Activated T-helper 2 cell treated with anti-CD3 and anti-CD28 coated beads, Interferon-gamma antibody, Interleukin-2, Interleukin-4, amounts not matched to agents 10 μg/mL and 5 μg/mL and 100 μg/mL, durations not matched to agents 14 hours and 24 hours and 36 hours (primary cell): ENCODE data around the gene FTMT. TPM values are rescaled to one million over a fixed set of nuclear protein-coding genes. Genes with fewer than 3 reads are reported as not detected.

Source experiments
- DNase-seq: peaks from one replicate; pipeline ENCODE4 v3.0.0; 2021; ENCODE audit warnings: low spot score
- H3K27ac Mint-ChIP-seq: one replicate; pipeline ENCODE4 v1.8.0; 2021; ENCODE audit warnings: mixed read lengths
- H3K27me3 Mint-ChIP-seq: one replicate; pipeline ENCODE4 v1.8.0; 2021; ENCODE audit warnings: low read depth, mixed read lengths
- H3K36me3 Mint-ChIP-seq: one replicate; pipeline ENCODE4 v1.8.0; 2021; ENCODE audit warnings: low read depth, mixed read lengths
- H3K4me1 Mint-ChIP-seq: one replicate; pipeline ENCODE4 v1.8.0; 2021; ENCODE audit warnings: low read depth, mixed read lengths
- H3K4me3 Mint-ChIP-seq: one replicate; pipeline ENCODE4 v1.8.0; 2021; ENCODE audit warnings: low read depth, mild to moderate bottlenecking, moderate library complexity, mixed read lengths
- H3K9me3 Mint-ChIP-seq: one replicate; pipeline ENCODE4 v1.8.0; 2021; ENCODE audit warnings: mixed read lengths
- intact Hi-C: fragments of 100-400 bp; cut with micrococcal nuclease; formaldehyde crosslinking; loops from one replicate; pipeline ENCODE4 v1.15.1; 2023
- total RNA-seq: library from RNA; stranded (reverse); gene quantifications from 2 replicates; pipeline ENCODE4 v1.2.3, GENCODE V29; 2022

The FTMT gene
- total RNA-seq, 1 donor from 2014 or later = not detected

- Mint-ChIP-seq H3K9me3 (no peaks in the 10 kb centered on the region), H3K27me3 (no peaks in the 10 kb centered on the region), H3K36me3 (no peaks in the 10 kb centered on the region), H3K27ac (no peak overlapping the region), H3K4me1 (no peaks in the 10 kb centered on the region), H3K4me3 (no peak overlapping the region)
- intact Hi-C loops = no loop called here
- DNase-seq = no peak
Measured at GRCh38 chr5:121870489-121870888, 18.8 kb downstream of the FTMT start.

- no peak overlapping the region for H3K27ac Mint-ChIP-seq
- H3K4me1 Mint-ChIP-seq = no peaks in the 10 kb centered on the region
- H3K9me3 Mint-ChIP-seq = no peaks in the 10 kb centered on the region
- intact Hi-C loops = no loop called here
- DNase-seq = no peak
- H3K4me3 Mint-ChIP-seq = no peak overlapping the region
- H3K36me3 Mint-ChIP-seq = no peaks in the 10 kb centered on the region
- no peaks in the 10 kb centered on the region for H3K27me3 Mint-ChIP-seq
Measured at GRCh38 chr5:121872856-121873255, 21.2 kb downstream of the FTMT start.

DNA sequence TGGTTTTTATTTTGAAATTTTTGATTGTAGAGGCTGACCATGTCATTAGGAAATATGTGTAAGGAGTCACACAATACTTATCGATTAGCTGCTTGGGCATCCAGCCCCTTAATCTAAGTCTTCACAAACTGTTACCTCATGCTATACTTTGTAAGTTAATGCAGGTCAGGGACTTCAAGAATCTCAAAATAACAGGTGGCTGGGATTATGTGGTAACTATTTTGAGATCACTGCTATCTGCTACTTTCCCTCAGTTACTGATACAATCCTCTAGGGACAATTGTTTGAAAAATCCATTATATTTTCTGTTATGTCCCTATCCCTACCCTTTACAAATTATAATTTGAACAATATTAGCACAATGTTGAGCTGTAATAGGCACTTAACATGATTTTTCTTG is 21.7 kb downstream of the FTMT start:
- Mint-ChIP-seq H3K4me3 (no peak overlapping the region), H3K9me3 (no peaks in the 10 kb centered on the region), H3K4me1 (no peaks in the 10 kb centered on the region), H3K27me3 (no peaks in the 10 kb centered on the region), H3K27ac (no peak overlapping the region), H3K36me3 (no peaks in the 10 kb centered on the region)
- DNase-seq = no peak
- intact Hi-C loops = no loop called here

DNA sequence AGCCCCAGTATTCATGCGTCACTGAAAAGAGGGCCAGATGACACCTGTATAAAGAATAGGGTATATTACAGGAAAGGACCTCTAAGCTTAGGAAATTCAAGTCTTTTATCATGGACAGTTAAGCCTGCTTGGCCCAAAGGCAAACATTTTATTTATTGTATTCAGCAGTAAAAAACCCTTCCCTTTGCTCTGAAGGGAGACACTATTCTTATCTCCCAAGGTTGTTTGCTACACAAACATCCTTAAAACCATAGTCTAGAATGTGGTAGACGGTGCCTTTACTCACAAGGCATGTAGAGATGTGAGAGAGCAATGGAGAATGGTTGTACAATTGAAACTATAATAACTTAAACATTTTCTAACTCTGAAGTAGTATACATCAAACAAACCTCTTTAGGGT is 33.9 kb downstream of the FTMT start:
- H3K27ac Mint-ChIP-seq = no peak overlapping the region
- DNase-seq = no peak
- H3K4me3 Mint-ChIP-seq = no peak overlapping the region
- no peaks in the 10 kb centered on the region for H3K9me3 Mint-ChIP-seq
- intact Hi-C loops = no loop called here
- H3K36me3 Mint-ChIP-seq = no peaks in the 10 kb centered on the region
- no peaks in the 10 kb centered on the region for H3K4me1 Mint-ChIP-seq
- H3K27me3 Mint-ChIP-seq = no peaks in the 10 kb centered on the region

GRCh38 chr5:121887727-121888126 is 36.0 kb downstream of the FTMT start:
- Mint-ChIP-seq H3K36me3 (no peaks in the 10 kb centered on the region), H3K4me3 (no peak overlapping the region), H3K27ac (no peak overlapping the region), H3K4me1 (no peaks in the 10 kb centered on the region), H3K27me3 (no peaks in the 10 kb centered on the region), H3K9me3 (no peaks in the 10 kb centered on the region)
- intact Hi-C loops = no loop called here
- no peak for DNase-seq

- Mint-ChIP-seq H3K27me3 (no peaks in the 10 kb centered on the region), H3K4me3 (no peak overlapping the region), H3K9me3 (no peaks in the 10 kb centered on the region), H3K27ac (no peak overlapping the region), H3K4me1 (no peaks in the 10 kb centered on the region), H3K36me3 (no peaks in the 10 kb centered on the region)
- intact Hi-C loops = no loop called here
- no peak for DNase-seq
Measured at GRCh38 chr5:121890297-121890858, 38.7 kb downstream of the FTMT start.

DNA sequence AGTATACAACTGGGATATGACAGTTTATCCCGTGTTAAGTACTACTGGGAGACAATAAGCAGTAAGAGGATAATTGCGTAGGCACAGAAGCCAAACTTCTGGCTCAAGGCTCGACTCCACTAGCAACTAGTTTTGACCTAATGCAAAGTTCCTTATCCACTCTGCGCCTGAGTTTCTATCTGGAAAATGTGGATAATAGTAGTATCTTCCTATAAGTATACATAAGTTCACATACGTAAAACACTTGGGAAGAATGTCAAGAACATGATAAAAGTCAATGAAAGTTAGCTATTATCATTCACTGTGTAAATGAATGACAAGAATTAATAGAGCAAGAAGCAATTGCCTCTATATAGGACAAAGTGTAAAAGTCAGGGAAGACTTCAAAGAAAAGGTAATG is 45.7 kb downstream of the FTMT start:
- no peak overlapping the region for H3K27ac Mint-ChIP-seq
- H3K27me3 Mint-ChIP-seq = no peaks in the 10 kb centered on the region
- H3K36me3 Mint-ChIP-seq = no peaks in the 10 kb centered on the region
- H3K9me3 Mint-ChIP-seq = no peaks in the 10 kb centered on the region
- H3K4me3 Mint-ChIP-seq = no peak overlapping the region
- no peaks in the 10 kb centered on the region for H3K4me1 Mint-ChIP-seq
- intact Hi-C loops = no loop called here
- DNase-seq = no peak

- no peaks in the 10 kb centered on the region for H3K27me3 Mint-ChIP-seq
Measured at GRCh38 chr5:121899346-121899745, 47.7 kb downstream of the FTMT start.

More at GRCh38 chr5:121899346-121899745, 47.7 kb downstream of the FTMT start:
- H3K9me3 Mint-ChIP-seq = no peaks in the 10 kb centered on the region
- no peak overlapping the region for H3K4me3 Mint-ChIP-seq
- intact Hi-C loops = no loop called here
- H3K4me1 Mint-ChIP-seq = no peaks in the 10 kb centered on the region
- H3K27ac Mint-ChIP-seq = no peak overlapping the region
- H3K36me3 Mint-ChIP-seq = no peaks in the 10 kb centered on the region
- no peak for DNase-seq

Other genes with a start within 250 kb of the FTMT start
- gene SRFBP1, start 110.1 kb downstream of the FTMT start, total RNA-seq = 15.6 and 16.4 TPM in 2 replicates
- gene LOX, start 226.4 kb downstream of the FTMT start, total RNA-seq = not detected in 2 replicates